Body of pancreas (tissue), 4 donors: ENCODE data around the gene TMEM169.

Experiments
- CTCF ChIP-seq, 7 experiments: fragments of 450-650 bp in 4 of 7; fragments of 200-600 bp in 3 of 7; sonication (generic) in 3 of 7; IDR thresholded peaks; one replicate each; pipeline ENCODE4 v1.5.1; 2016 to 2019; ENCODE audit warnings: antibody characterized with exemption in 7 of 7
- POLR2A ChIP-seq, 3 donors: fragments of 450-650 bp; IDR thresholded peaks; one replicate each; pipeline ENCODE4 v1.6.1; 2016; ENCODE audit warnings: antibody characterized with exemption in 3 of 3, mild to moderate bottlenecking in 2 of 3

DNA sequence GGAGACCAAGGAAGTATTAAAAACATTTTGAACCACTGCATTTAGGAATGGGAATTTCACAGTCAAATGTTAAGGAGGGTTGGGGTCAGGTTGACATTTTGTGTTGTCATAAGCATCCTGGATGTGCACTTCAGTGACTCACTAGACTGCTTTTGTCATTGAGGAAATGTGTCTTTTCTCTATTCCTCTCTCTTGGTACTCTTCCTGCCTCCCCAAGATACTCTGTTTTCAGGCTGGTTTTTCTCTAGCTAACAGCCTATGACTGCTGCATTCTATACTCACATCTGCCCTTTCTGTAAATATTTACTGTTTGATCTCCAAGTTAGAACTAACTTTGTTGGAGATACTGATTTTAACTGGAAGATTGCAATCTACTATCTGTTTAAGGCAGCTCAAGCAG, 50.9 kb downstream of the TMEM169 start:
- TF ChIP-seq POLR2A (IDR thresholded peaks at IDR 0.05) (no peak), CTCF (IDR thresholded peaks at IDR 0.05) (no peak)
